AG10803 (cell line): Measurements from ENCODE around the gene EPB41L4B.
"Not testable (repeated sequence)": the region's sequence is repeated elsewhere in the genome, so short reads cannot be mapped to it uniquely, and the experiment has no call there.

Source experiments
- DNase-seq: peaks from one replicate; pipeline ENCODE4 v3.0.0; 2010; ENCODE audit warnings: low read depth
- H3K4me3 ChIP-seq: 2 replicates; pipeline ENCODE4 v1.5.1; 2011; ENCODE audit warnings: mild to moderate bottlenecking, low read length, control low read depth
- TF ChIP-seq, protein P1 (sequence below): conservative IDR thresholded peaks from 2 replicates; pipeline ENCODE4 v1.5.1; 2011; ENCODE audit warnings: mild to moderate bottlenecking, low read length, control low read depth, inconsistent platforms

Gene EPB41L4B

DNA sequence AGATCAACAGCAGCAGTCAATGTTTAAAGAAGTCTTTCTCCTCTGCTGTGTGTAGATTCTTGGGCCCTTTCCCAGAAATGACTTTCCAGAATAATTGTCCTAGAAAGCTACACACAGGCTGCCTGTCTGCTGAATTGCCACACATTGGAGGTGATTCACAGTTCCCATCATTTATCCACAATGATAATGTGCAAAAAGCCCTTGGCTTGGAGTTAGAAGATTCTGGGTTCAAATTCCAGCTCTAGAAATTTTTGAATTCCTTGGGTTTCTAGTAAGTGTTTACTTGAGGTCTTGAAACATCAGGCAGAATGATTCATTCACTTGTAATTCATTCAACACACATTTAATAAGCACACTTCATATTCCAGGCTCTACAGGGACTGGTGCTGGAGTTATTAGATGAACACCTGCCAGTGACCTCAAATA lies 28.6 kb upstream of the EPB41L4B start:
- no peak overlapping the region for H3K4me3 ChIP-seq
- TF ChIP-seq, protein P1, sequence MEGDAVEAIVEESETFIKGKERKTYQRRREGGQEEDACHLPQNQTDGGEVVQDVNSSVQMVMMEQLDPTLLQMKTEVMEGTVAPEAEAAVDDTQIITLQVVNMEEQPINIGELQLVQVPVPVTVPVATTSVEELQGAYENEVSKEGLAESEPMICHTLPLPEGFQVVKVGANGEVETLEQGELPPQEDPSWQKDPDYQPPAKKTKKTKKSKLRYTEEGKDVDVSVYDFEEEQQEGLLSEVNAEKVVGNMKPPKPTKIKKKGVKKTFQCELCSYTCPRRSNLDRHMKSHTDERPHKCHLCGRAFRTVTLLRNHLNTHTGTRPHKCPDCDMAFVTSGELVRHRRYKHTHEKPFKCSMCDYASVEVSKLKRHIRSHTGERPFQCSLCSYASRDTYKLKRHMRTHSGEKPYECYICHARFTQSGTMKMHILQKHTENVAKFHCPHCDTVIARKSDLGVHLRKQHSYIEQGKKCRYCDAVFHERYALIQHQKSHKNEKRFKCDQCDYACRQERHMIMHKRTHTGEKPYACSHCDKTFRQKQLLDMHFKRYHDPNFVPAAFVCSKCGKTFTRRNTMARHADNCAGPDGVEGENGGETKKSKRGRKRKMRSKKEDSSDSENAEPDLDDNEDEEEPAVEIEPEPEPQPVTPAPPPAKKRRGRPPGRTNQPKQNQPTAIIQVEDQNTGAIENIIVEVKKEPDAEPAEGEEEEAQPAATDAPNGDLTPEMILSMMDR, result no peak
- peak; percentile 95 for DNase-seq

DNA sequence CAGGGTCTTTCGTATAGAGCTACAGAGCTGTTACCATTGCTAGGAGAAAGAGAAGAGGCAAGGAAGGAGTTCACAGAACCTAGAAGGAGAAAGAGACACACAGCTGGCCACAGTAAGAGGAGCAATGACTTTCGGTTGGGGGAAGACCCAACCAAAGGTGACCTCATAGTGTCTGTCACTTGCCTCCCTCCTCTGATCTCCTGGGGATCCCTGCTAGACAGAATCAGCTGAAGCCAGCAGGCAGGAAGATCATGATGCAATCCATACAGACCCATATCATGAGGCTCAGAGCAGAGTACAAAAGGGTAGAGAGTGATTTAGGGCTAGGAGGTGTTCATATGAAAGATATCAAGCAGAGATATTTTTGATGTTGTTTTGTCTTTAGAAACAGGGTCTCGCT lies 26.0 kb upstream of the EPB41L4B start:
- TF ChIP-seq, protein P1, result no peak
- no peak for DNase-seq

DNA sequence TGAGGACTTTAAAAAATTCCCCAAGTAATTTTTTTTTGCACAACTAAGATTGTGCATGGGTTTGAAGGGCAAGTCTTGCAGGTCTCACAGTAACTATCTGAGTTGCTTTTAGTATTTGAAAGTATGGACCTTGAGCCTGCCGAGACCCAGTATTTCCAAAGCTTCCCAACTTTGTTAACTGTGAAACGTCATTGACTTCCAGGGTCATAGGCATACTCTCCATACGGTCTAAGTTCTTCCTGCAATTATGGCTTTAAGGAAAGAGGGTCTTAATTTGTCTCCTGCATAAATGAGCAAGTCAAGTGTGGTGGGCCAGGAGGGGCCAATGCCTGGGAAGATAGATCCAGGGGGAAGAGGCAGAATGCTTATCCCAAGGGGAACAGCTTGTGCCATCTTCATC lies 24.0 kb upstream of the EPB41L4B start:
- H3K4me3 ChIP-seq, result no peak overlapping the region
- TF ChIP-seq, protein P1, result no peak
- no peak for DNase-seq

More for the DNA sequence above, 26.0 kb upstream of the EPB41L4B start:
- H3K4me3 ChIP-seq, result no peak overlapping the region

DNA sequence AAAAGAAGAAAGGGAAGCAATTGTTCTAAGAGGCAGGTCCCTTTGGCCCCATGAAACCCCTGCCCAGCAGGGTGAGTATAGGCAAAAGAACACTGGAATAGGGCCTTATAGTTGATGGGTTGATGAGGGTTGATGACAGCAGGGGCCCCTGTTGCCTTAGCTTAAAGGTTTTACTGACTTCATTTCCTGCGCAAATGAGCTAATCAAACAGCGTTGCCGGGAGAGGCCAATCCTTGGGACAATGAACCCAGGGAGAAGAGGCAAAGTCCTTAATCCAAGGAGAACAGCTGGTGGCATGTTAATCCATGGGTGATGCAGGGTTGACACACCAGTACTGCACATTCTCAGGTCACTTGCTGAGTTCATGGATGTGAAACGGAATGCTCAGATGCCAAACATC lies 22.0 kb upstream of the EPB41L4B start:
- DNase-seq, result no peak
- TF ChIP-seq, protein P1, result no peak
- H3K4me3 ChIP-seq, result no peak overlapping the region

DNA sequence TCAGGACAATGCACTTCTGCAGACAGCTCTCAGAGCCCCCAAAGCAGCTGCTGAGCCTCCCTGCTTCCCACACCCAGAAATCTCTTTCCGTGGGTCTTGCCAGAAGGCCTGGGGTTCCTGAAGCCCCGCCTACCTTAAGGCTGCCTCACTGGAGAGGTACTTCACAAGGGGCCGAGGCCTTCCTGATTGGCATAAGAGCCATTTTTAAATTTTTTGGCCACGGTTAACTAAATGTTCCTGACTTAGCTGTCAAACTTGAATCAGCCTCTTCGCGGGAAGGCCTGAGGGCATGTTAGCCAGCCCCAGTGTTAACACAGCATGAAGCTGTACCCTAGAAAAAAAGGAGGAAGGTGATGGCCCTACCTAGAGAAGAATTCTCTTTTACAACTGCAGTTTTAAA lies 20.7 kb upstream of the EPB41L4B start:
- DNase-seq, result no peak
- TF ChIP-seq, protein P1, result no peak

DNA sequence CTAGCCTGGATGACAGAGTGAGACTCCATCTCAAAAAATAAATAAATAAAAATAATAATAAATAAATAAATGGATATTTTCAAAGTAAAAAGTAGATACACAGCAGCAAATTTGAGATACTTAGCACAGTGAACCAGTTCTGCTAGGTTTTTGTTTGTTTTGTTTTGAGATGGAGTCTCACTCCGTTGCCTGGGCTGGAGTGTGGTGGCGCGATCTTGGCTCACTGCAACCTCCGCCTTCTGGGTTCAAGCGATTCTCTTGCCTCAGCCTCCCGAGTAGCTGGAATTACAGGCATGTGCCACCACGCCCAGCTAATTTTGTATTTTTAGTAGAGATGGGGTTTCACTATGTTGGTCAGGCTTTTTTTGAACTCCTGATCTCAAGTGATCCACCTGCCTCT lies 20.1 kb upstream of the EPB41L4B start:
- not testable (repeated sequence) for DNase-seq, H3K4me3 ChIP-seq

More for the DNA sequence above, 20.7 kb upstream of the EPB41L4B start:
- no peak overlapping the region for H3K4me3 ChIP-seq

DNA sequence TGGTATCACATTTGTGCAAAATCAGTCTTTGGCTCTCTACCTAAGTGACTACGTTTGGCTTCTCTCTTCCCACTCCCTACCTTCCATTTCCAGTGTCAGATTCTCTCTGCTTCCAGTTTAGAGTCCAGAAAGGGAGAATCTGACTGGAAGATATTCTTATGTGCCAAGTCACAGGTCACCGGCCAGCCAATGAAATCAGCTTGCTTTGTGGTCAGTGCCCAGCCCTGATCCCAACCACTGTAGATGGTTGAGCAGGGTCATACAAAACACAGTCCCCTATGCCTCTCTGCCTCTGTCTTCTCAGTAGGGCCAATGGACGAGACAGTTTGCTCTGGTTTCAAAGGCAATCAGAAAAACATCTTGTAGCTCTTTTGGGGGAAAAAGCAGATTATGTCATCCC lies 15.6 kb upstream of the EPB41L4B start:
- no peak for DNase-seq
- no peak overlapping the region for H3K4me3 ChIP-seq
- TF ChIP-seq, protein P1, result no peak

DNA sequence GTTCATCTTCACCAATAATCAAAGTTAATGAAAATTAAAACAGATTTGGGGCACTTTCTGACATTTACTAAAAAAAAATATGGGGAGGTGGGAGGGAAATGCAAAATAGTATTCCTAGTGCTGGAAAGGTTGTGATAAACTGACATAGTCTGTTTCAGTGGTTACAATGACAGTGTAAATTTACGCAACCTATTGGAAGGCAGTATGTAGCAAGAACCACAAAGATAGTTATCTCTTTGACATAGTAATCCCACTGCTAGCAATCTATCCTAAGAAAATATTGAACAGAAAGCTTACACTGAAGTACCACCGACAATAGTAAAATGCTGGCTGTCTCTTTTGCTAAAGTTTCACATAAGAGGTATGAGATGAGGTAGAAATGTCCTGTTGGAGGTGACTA lies 15.1 kb upstream of the EPB41L4B start:
- no peak overlapping the region for H3K4me3 ChIP-seq
- TF ChIP-seq, protein P1, result no peak
- DNase-seq, result no peak
